Measurements from ENCODE around the gene MCF2. TPM values are rescaled to one million over a fixed set of nuclear protein-coding genes. Genes with fewer than 3 reads are reported as not detected.
A peak's percentile ranks its signal among the peaks of the same experiment; 100 is the strongest.

The MCF2 gene, protein sequence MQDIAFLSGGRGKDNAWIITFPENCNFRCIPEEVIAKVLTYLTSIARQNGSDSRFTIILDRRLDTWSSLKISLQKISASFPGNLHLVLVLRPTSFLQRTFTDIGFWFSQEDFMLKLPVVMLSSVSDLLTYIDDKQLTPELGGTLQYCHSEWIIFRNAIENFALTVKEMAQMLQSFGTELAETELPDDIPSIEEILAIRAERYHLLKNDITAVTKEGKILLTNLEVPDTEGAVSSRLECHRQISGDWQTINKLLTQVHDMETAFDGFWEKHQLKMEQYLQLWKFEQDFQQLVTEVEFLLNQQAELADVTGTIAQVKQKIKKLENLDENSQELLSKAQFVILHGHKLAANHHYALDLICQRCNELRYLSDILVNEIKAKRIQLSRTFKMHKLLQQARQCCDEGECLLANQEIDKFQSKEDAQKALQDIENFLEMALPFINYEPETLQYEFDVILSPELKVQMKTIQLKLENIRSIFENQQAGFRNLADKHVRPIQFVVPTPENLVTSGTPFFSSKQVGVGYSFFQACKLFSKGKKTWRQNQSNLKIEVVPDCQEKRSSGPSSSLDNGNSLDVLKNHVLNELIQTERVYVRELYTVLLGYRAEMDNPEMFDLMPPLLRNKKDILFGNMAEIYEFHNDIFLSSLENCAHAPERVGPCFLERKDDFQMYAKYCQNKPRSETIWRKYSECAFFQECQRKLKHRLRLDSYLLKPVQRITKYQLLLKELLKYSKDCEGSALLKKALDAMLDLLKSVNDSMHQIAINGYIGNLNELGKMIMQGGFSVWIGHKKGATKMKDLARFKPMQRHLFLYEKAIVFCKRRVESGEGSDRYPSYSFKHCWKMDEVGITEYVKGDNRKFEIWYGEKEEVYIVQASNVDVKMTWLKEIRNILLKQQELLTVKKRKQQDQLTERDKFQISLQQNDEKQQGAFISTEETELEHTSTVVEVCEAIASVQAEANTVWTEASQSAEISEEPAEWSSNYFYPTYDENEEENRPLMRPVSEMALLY
- total RNA-seq: 1 to 10 TPM; 1.3 to 1.5 TPM
- under 1 TPM in 2 of 3 donors, not detected in 1; 0.13 to 0.39 TPM for polyA plus RNA-seq
- total RNA-seq: 0 to 8.0 (median 2.9) reads per million in 6 experiments

DNA sequence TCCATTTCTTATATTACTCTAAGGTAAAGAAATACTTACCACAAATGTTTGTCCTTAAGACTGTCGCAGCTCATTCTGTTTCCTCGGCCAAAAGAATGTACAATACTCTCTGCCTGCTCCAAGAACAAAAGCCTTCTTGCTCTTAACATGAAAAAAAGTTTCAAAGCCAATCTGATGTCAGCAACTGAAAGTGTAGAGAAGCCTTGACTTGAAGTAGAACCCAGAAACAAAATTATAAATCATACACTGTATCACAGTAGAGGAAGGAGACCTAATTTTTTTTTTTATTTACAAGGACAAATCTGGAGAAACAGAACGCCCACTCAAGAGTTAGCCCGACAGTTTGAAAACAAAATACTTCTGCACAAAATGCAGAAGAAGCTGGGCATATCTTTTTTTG is at the start of gene MCF2:
Gene MCF2, minus strand, starts transcription at position 101 of the 400 bp plus-strand sequence. CDS start 56,423 bp downstream, outside the sequence.
- H3K9me3 Mint-ChIP-seq: peaks cover 0 to 2% (median 0%) of the 10 kb centered on the region in 9 donors
- H3K4me1 Mint-ChIP-seq: no peaks in the 10 kb centered on the region
- POLR2A ChIA-PET: no interaction called here
- H3K4me3 Mint-ChIP-seq: no peak within 1 kb of the TSS
- H3K36me3 Mint-ChIP-seq: peaks cover 0 to 5% (median 2%) of the 10 kb centered on the region in 3 donors
- H3K27me3 Mint-ChIP-seq: peaks cover 0 to under 1% (median 0%) of the 10 kb centered on the region in 5 donors
- no peak for ATAC-seq
- H3K27ac Mint-ChIP-seq: no peak within 1 kb of the TSS
- no peak for DNase-seq

DNA sequence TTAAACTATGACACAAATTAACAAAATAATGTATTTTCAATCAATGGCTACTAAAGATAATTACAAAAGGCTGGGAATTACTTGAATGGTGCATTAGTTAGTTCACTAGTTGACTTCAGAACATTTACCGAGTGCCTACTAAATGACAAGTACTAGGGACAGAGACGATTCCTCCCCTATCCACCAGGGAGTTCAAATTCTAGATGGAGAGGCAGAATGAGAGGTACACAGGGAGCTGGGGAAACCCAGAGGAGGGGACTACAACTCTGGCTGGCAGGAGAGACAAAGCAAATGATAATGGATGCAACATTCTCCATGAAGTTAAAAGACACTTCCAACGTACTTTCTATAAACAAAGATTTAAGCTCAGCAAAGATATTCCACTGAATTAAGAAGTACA is 43.1 kb upstream of the MCF2 start:
- DNase-seq (no peak), ATAC-seq (no peak)
- no peak overlapping the region for H3K4me3 Mint-ChIP-seq
- H3K36me3 Mint-ChIP-seq: peaks cover 16 to 68% (median 46%) of the 10 kb centered on the region in 3 donors
- H3K27ac Mint-ChIP-seq: no peak overlapping the region
- H3K4me1 Mint-ChIP-seq: peaks cover 0 to 2% (median 2%) of the 10 kb centered on the region in 4 donors
- no peaks in the 10 kb centered on the region for H3K27me3 Mint-ChIP-seq
- peaks cover 0 to 22% (median 2%) of the 10 kb centered on the region in 9 donors for H3K9me3 Mint-ChIP-seq
- POLR2A ChIA-PET: no interaction called here

GRCh38 chrX:139750390-139750789 is 42.4 kb upstream of the MCF2 start:
- peaks cover 15 to 68% (median 42%) of the 10 kb centered on the region in 3 donors for H3K36me3 Mint-ChIP-seq
- peaks cover 0 to 2% (median 2%) of the 10 kb centered on the region in 4 donors for H3K4me1 Mint-ChIP-seq
- ATAC-seq (no peak), DNase-seq (no peak)
- H3K4me3 Mint-ChIP-seq: no peak overlapping the region
- no peaks in the 10 kb centered on the region for H3K27me3 Mint-ChIP-seq
- peaks cover 0 to 22% (median 2%) of the 10 kb centered on the region in 9 donors for H3K9me3 Mint-ChIP-seq
- H3K27ac Mint-ChIP-seq: no peak overlapping the region
- POLR2A ChIA-PET: no interaction called here

DNA sequence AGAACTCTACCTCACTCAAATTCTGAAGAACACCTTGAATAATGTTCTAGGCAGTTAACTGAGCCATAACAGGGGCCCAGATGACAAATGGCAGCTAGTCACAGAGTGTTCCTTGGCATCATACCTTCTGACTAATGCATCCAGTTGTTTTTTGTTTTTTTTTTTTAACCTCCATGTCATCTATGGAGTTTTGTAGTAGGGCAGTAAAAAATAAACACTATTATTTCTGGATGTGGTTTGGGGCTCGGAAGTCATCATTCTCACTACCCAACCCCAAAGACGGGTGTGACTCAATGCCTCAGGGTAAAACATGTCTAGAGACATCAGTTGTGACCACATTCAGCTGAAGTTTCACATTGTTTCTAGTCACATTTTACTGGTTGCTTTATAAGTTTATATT is 31.2 kb upstream of the MCF2 start:
- ATAC-seq (no peak), DNase-seq (peak in 1 of 10 donors; percentile 3)
- Mint-ChIP-seq H3K27me3 (no peaks in the 10 kb centered on the region), H3K4me1 (peaks cover 0 to 21% (median 4%) of the 10 kb centered on the region in 4 donors), H3K9me3 (no peaks in the 10 kb centered on the region), H3K4me3 (no peak overlapping the region), H3K36me3 (peaks cover 0 to 58% (median 21%) of the 10 kb centered on the region in 3 donors), H3K27ac (peak overlapping the region in 1 of 10 donors; percentile 3)
- POLR2A ChIA-PET: no interaction called here

- Mint-ChIP-seq H3K27ac (no peak overlapping the region), H3K4me1 (peaks cover 0 to 21% (median 4%) of the 10 kb centered on the region in 4 donors)
Measured at GRCh38 chrX:139738581-139738980, 30.6 kb upstream of the MCF2 start.

DNA sequence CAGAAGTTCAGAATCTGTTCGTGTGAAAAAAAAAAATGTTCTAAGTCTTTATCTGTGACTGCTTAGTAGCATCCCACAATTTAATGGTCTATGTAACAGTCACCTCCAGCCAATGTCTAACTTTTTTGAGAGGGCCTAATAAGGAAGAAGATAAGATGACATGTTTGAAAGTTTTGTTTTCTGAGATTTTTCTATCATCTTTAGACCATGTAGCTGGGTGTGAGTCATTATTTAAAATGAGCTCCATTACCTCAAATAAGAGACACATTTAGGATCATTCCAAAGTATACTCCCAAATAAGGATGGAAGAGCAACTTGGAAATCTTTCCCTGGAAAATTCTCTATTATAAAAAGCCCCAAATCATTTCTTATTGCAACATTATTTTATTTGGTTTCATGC is 28.2 kb upstream of the MCF2 start:
- H3K4me3 Mint-ChIP-seq: no peak overlapping the region
- H3K27me3 Mint-ChIP-seq: no peaks in the 10 kb centered on the region
- ATAC-seq (no peak), DNase-seq (no peak)
- peaks cover 0 to 63% (median 25%) of the 10 kb centered on the region in 3 donors for H3K36me3 Mint-ChIP-seq
- H3K9me3 Mint-ChIP-seq: no peaks in the 10 kb centered on the region
- POLR2A ChIA-PET: no interaction called here
- H3K27ac Mint-ChIP-seq: no peak overlapping the region
- peaks cover 0 to 17% (median 4%) of the 10 kb centered on the region in 4 donors for H3K4me1 Mint-ChIP-seq

More at GRCh38 chrX:139738581-139738980, 30.6 kb upstream of the MCF2 start:
- ATAC-seq (no peak), DNase-seq (no peak)
- no peak overlapping the region for H3K4me3 Mint-ChIP-seq
- POLR2A ChIA-PET: no interaction called here
- no peaks in the 10 kb centered on the region for H3K27me3 Mint-ChIP-seq
- no peaks in the 10 kb centered on the region for H3K9me3 Mint-ChIP-seq
- H3K36me3 Mint-ChIP-seq: peaks cover 0 to 56% (median 16%) of the 10 kb centered on the region in 3 donors

DNA sequence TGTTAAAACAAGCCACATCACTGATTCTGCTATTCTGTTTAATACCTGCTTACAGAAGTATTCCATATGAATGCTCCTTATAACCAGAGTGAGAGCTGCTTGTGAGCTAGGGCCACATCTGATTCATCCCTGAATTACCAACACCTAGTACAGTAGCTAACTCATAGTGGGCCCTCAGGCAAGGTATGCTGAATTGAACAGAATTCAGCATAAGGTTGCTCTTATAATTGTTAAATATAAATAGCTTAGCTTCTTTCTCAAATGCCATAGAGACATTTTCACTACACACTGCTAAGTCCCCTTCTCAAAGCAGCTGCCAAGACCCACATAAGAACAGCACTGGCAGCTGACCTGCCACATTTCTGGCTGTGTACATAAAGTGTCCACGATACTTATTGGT is 27.0 kb upstream of the MCF2 start:
- no peak for ATAC-seq
- Mint-ChIP-seq H3K4me1 (peaks cover 0 to 12% (median 1%) of the 10 kb centered on the region in 4 donors), H3K27ac (peak overlapping the region in 1 of 10 donors; percentile 24), H3K27me3 (no peaks in the 10 kb centered on the region), H3K36me3 (peaks cover 0 to 59% (median 27%) of the 10 kb centered on the region in 3 donors), H3K9me3 (no peaks in the 10 kb centered on the region), H3K4me3 (no peak overlapping the region)
- no peak for DNase-seq
- POLR2A ChIA-PET: no interaction called here

DNA sequence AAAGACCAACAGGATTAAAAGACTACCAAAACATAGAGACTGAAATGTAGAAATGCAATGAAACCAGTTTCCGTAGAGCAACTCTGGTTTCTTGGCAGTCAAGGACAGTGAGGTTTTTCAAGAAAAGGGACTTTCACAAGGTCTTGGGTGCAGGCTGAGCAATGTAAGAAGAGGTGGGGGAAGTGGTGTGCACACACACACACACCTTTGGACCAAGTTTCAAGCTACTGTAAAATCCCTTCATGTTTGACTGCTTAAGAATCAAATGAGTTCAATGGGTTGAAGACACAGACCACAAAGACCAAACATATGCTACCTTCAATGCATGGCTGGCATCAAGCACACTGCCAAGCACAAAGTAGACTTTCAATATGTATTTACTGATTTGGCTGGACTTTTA is 17.8 kb upstream of the MCF2 start:
- POLR2A ChIA-PET: no interaction called here
- no peak for DNase-seq

DNA sequence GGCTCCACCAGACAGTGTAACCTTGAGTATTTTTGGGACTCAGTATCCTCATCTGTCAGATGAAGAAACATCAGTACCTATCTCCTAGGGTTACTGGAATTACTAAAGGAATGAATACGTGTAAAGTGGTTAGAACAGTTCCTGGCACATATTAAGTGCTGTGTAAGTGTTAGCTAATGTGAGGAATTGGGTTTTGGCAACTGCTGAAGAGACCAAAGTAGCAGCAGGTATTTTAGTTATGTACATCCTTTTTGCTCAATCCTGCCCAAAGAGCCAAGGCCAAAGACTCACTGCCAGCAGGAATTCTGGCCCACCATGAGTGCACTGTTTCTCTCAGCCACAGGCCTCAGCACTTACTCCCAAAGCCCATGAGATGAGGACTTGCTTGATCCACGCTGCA is 16.7 kb upstream of the MCF2 start:
- ATAC-seq (no peak), DNase-seq (no peak)
- H3K36me3 Mint-ChIP-seq: peaks cover 0 to 30% (median 10%) of the 10 kb centered on the region in 3 donors
- no peak overlapping the region for H3K27ac Mint-ChIP-seq
- H3K4me1 Mint-ChIP-seq: peaks cover 0 to 6% (median 0%) of the 10 kb centered on the region in 4 donors
- no peaks in the 10 kb centered on the region for H3K27me3 Mint-ChIP-seq
- H3K9me3 Mint-ChIP-seq: no peaks in the 10 kb centered on the region
- POLR2A ChIA-PET: no interaction called here
- no peak overlapping the region for H3K4me3 Mint-ChIP-seq

More for the DNA sequence above, 17.8 kb upstream of the MCF2 start:
- Mint-ChIP-seq H3K4me3 (no peak overlapping the region), H3K4me1 (peaks cover 0 to 6% (median 0%) of the 10 kb centered on the region in 4 donors), H3K27ac (peak overlapping the region in 2 of 10 donors; percentile 12 to 15), H3K9me3 (no peaks in the 10 kb centered on the region), H3K36me3 (peaks cover 0 to 34% (median 10%) of the 10 kb centered on the region in 3 donors), H3K27me3 (no peaks in the 10 kb centered on the region)
- ATAC-seq: no peak

GRCh38 chrX:139720979-139721378 is 13.0 kb upstream of the MCF2 start:
- Mint-ChIP-seq H3K4me1 (peaks cover 0 to 5% (median 0%) of the 10 kb centered on the region in 4 donors), H3K36me3 (peaks cover 0 to 12% (median 11%) of the 10 kb centered on the region in 3 donors), H3K27me3 (no peaks in the 10 kb centered on the region), H3K9me3 (no peaks in the 10 kb centered on the region), H3K4me3 (no peak overlapping the region), H3K27ac (no peak overlapping the region)
- POLR2A ChIA-PET: interaction anchor here (0.6 kb wide), 1 partner anchor 35 kb away, joined by 3 read pairs; no protein-coding TSS in a partner anchor
- no peak for DNase-seq
- no peak for ATAC-seq

- no peaks in the 10 kb centered on the region for H3K27me3 Mint-ChIP-seq
- no peaks in the 10 kb centered on the region for H3K9me3 Mint-ChIP-seq
- H3K4me3 Mint-ChIP-seq: no peak overlapping the region
- no peak overlapping the region for H3K27ac Mint-ChIP-seq
- DNase-seq (no peak), ATAC-seq (no peak)
- POLR2A ChIA-PET: no interaction called here
- H3K4me1 Mint-ChIP-seq: no peaks in the 10 kb centered on the region
- peaks cover 0 to 14% (median 11%) of the 10 kb centered on the region in 3 donors for H3K36me3 Mint-ChIP-seq
Measured at GRCh38 chrX:139720136-139720535, 12.2 kb upstream of the MCF2 start.

DNA sequence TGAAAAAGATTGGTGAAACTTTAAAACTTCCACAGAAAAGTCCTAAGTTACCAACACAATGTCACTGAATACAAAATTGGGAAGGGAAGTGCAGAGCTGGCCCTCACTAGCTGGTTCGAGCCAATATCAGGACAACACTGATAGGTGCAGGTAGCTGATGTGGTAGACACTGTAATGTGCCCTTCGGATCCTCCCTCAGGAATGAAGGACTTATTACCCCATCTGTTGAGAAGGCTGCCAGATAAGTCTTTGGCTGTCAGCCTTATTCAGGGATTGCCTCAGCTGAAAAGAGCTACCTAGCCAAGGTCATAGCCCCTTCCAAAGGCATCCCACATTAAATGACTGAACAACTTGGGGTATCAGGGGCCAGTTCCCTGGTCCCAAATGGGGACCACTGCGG is 5.3 kb downstream of the MCF2 start:
- H3K4me3 Mint-ChIP-seq: no peak overlapping the region
- ATAC-seq (no peak), DNase-seq (no peak)
- POLR2A ChIA-PET: no interaction called here
- H3K27me3 Mint-ChIP-seq: peaks cover 0 to 2% (median 0%) of the 10 kb centered on the region in 5 donors
- H3K36me3 Mint-ChIP-seq: peaks cover 0 to 7% (median 7%) of the 10 kb centered on the region in 3 donors
- no peak overlapping the region for H3K27ac Mint-ChIP-seq
- peaks cover 0 to 2% (median 0%) of the 10 kb centered on the region in 9 donors for H3K9me3 Mint-ChIP-seq
- no peaks in the 10 kb centered on the region for H3K4me1 Mint-ChIP-seq

Measured in naive thymus-derived CD8-positive, alpha-beta T cell (primary cell).